ENCODE data around the gene MYH11.

The MYH11 gene

DNA sequence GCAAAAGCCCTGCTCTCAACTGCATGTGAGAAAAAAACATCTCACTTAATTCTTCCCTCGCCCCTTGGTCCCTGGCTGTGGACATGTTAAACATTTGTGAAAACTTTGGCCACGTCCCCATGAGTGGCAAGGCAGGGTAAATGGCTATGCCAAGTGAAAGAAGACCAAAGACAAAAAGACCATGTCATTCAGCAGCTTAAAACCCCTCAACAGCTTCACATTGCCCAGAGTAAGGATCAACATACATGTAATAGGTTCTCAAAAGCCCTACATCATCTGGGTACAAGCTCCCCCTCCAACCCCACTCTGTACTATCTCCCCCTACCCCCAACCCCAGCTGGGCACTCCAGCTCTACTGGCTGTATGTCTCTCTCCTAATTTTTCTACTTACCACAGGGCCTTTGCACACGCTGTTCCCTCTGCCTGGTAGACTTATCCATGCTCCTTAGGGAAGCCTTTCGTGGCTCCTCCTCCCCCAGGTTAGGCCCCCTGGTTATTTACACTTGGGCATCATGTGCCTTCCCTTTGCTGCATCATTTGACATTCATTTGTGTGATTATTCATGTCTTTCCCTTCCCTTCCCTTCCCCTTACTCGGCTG lies 131.1 kb downstream of the MYH11 start:
- H3K9me3 ChIP-seq (ENCODE audit: insufficient read depth, low read depth, low read length), result no peaks in the 10 kb centered on the region
- H3K36me3 ChIP-seq (ENCODE audit: insufficient read depth, low read length), result peaks cover 4% of the 10 kb centered on the region; the same call in 1 of the 2 replicates
- H3K4me2 ChIP-seq (ENCODE audit: low read depth, low read length, poor library complexity, severe bottlenecking), result no peak overlapping the region
- H3K4me3 ChIP-seq (ENCODE audit: low read length, poor library complexity, severe bottlenecking), result no peak overlapping the region
- H3K4me1 ChIP-seq (ENCODE audit: insufficient read depth, low read length, poor library complexity, severe bottlenecking), result no peaks in the 10 kb centered on the region
- no peak overlapping the region for H2AFZ ChIP-seq (ENCODE audit: low read length)
- H3K27me3 ChIP-seq (ENCODE audit: insufficient read depth, low read length, poor library complexity, severe bottlenecking), result no peaks in the 10 kb centered on the region
- H3F3A ChIP-seq (ENCODE audit: low read depth), result no peaks in the 10 kb centered on the region
- no peaks in the 10 kb centered on the region for H4K20me1 ChIP-seq (ENCODE audit: insufficient read depth, low read length, poor library complexity, severe bottlenecking)
- no peaks in the 10 kb centered on the region for H3K9me2 ChIP-seq (replicated peaks; ENCODE audit: low read depth, low read length)
- no peaks in the 10 kb centered on the region for H3K79me2 ChIP-seq (ENCODE audit: insufficient read depth, low read length)
- H3K9ac ChIP-seq (ENCODE audit: low read depth, low read length, poor library complexity, severe bottlenecking), result no peak overlapping the region
- TF ChIP-seq, protein P1, sequence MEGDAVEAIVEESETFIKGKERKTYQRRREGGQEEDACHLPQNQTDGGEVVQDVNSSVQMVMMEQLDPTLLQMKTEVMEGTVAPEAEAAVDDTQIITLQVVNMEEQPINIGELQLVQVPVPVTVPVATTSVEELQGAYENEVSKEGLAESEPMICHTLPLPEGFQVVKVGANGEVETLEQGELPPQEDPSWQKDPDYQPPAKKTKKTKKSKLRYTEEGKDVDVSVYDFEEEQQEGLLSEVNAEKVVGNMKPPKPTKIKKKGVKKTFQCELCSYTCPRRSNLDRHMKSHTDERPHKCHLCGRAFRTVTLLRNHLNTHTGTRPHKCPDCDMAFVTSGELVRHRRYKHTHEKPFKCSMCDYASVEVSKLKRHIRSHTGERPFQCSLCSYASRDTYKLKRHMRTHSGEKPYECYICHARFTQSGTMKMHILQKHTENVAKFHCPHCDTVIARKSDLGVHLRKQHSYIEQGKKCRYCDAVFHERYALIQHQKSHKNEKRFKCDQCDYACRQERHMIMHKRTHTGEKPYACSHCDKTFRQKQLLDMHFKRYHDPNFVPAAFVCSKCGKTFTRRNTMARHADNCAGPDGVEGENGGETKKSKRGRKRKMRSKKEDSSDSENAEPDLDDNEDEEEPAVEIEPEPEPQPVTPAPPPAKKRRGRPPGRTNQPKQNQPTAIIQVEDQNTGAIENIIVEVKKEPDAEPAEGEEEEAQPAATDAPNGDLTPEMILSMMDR (conservative IDR thresholded peaks at IDR 0.05; ENCODE audit: low read length), result no peak
- no peak for TF ChIP-seq EZH2phosphoT487 (IDR thresholded peaks at IDR 0.05; ENCODE audit: borderline replicate concordance)

DNA sequence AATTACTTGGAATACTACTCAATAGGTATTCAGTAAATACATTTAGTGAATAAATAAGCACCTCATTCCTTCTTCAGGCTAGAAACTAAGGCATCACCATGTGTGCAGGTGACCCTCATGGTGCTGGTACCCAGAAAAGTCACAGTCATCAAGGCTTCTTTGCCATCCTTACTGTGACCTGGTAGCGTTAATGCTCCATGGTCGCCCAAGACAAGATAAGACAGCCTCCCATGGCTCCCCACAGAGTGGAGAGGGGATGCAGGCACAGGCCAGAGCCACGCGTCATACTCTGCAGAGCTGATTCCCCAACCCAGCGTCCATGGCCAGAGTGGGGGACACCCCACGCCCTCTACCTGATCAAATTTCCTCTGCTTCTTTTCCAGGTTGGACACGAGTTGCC lies 133.0 kb downstream of the MYH11 start:
- Histone ChIP-seq H3K79me2 (ENCODE audit: insufficient read depth, low read length) (no peaks in the 10 kb centered on the region), H3F3A (ENCODE audit: low read depth) (no peaks in the 10 kb centered on the region), H3K36me3 (ENCODE audit: insufficient read depth, low read length) (peaks cover 4% of the 10 kb centered on the region; the same call in 1 of the 2 replicates), H3K9me3 (ENCODE audit: insufficient read depth, low read depth, low read length) (no peaks in the 10 kb centered on the region), H3K9me2 (replicated peaks; ENCODE audit: low read depth, low read length) (no peaks in the 10 kb centered on the region), H2AFZ (ENCODE audit: low read length) (no peak overlapping the region), H3K4me3 (ENCODE audit: low read length, poor library complexity, severe bottlenecking) (no peak overlapping the region), H4K20me1 (ENCODE audit: insufficient read depth, low read length, poor library complexity, severe bottlenecking) (no peaks in the 10 kb centered on the region), H3K27me3 (ENCODE audit: insufficient read depth, low read length, poor library complexity, severe bottlenecking) (no peaks in the 10 kb centered on the region), H3K4me2 (ENCODE audit: low read depth, low read length, poor library complexity, severe bottlenecking) (no peak overlapping the region), H3K9ac (ENCODE audit: low read depth, low read length, poor library complexity, severe bottlenecking) (no peak overlapping the region), H3K4me1 (ENCODE audit: insufficient read depth, low read length, poor library complexity, severe bottlenecking) (no peaks in the 10 kb centered on the region)
- TF ChIP-seq, protein P1 (conservative IDR thresholded peaks at IDR 0.05; ENCODE audit: low read length), result no peak
- TF ChIP-seq EZH2phosphoT487 (IDR thresholded peaks at IDR 0.05; ENCODE audit: borderline replicate concordance), result no peak

DNA sequence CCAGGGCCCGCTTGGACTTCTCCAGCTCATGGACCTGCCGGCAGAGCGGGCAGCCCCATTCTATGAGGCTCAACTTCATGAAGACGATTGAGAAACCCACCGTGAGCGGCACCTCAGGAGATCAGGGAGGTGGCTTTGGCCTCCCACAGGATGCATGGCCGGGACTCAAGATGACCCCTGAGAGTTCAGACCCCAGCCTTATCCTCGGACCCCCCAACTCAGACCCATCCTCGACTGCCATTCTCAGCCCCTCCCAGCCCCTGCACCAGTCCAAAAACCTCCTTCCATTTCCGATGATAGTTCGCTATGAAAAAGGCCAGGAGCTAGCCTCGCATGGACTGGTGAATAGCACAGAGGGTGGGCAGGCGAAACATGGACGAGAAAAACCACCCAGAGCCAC lies 135.8 kb downstream of the MYH11 start:
- no peaks in the 10 kb centered on the region for H3K9me2 ChIP-seq (replicated peaks; ENCODE audit: low read depth, low read length)
- no peaks in the 10 kb centered on the region for H3K27me3 ChIP-seq (ENCODE audit: insufficient read depth, low read length, poor library complexity, severe bottlenecking)
- H3K9me3 ChIP-seq (ENCODE audit: insufficient read depth, low read depth, low read length), result no peaks in the 10 kb centered on the region
- H3K36me3 ChIP-seq (ENCODE audit: insufficient read depth, low read length), result peaks cover 4% of the 10 kb centered on the region; the same call in 1 of the 2 replicates
- H3K4me3 ChIP-seq (ENCODE audit: low read length, poor library complexity, severe bottlenecking), result no peak overlapping the region
- no peaks in the 10 kb centered on the region for H3K79me2 ChIP-seq (ENCODE audit: insufficient read depth, low read length)
- H4K20me1 ChIP-seq (ENCODE audit: insufficient read depth, low read length, poor library complexity, severe bottlenecking), result no peaks in the 10 kb centered on the region
- no peak overlapping the region for H3K9ac ChIP-seq (ENCODE audit: low read depth, low read length, poor library complexity, severe bottlenecking)
- no peaks in the 10 kb centered on the region for H3K4me1 ChIP-seq (ENCODE audit: insufficient read depth, low read length, poor library complexity, severe bottlenecking)
- H3K4me2 ChIP-seq (ENCODE audit: low read depth, low read length, poor library complexity, severe bottlenecking), result no peak overlapping the region
- no peaks in the 10 kb centered on the region for H3F3A ChIP-seq (ENCODE audit: low read depth)
- H2AFZ ChIP-seq (ENCODE audit: low read length), result no peak overlapping the region
- no peak for TF ChIP-seq EZH2phosphoT487 (IDR thresholded peaks at IDR 0.05; ENCODE audit: borderline replicate concordance)
- TF ChIP-seq, protein P1 (conservative IDR thresholded peaks at IDR 0.05; ENCODE audit: low read length), result no peak

All from Loucy (cell line).